Uterus (tissue), 2 donors: ENCODE results near the gene NTRK2.

ENCODE experiments used
- CTCF ChIP-seq, 4 experiments: fragments of 200-600 bp in 2 of 4; fragments of 450-650 bp in 2 of 4; sonication (generic) in 2 of 4; IDR thresholded peaks; one replicate each; pipeline ENCODE4 v1.5.1; 2016 to 2019; ENCODE audit warnings: antibody characterized with exemption in 4 of 4, mild to moderate bottlenecking in 2 of 4, moderate library complexity in 1 of 4
- POLR2A ChIP-seq, 2 donors: fragments of 450-650 bp; IDR thresholded peaks; one replicate each; pipeline ENCODE4 v1.6.1; 2016; ENCODE audit warnings: antibody characterized with exemption in 2 of 2, mild to moderate bottlenecking in 1 of 2, moderate library complexity in 1 of 2

- TF ChIP-seq CTCF (IDR thresholded peaks at IDR 0.05), result no peak
- TF ChIP-seq POLR2A (IDR thresholded peaks at IDR 0.05), result no peak
Observed at GRCh38 chr9:84990850-84991513, 321.5 kb downstream of the NTRK2 start.
